ENCODE data around the gene TMEM80. TPM values are rescaled to one million over a fixed set of nuclear protein-coding genes. Genes with fewer than 3 reads are reported as not detected.

Gene TMEM80
- total and polyA plus RNA-seq, 9 of the 15 experiments (the other 6 are each of a cell fraction or from before 2014, with no cell fraction given), result 5.1 to 30.1 (median 12.4) TPM

- no peak for TF ChIP-seq ZNF586 (CRISPR knock-in tag; conservative IDR thresholded peaks at IDR 0.05)
- TF ChIP-seq MYNN (IDR thresholded peaks at IDR 0.05), result peak; percentile 39; the same call in 1 of the 2 replicates
- TF ChIP-seq MYNN (CRISPR knock-in tag; IDR thresholded peaks at IDR 0.05), result no peak
- TF ChIP-seq MEF2D (tag; conservative IDR thresholded peaks at IDR 0.05; ENCODE audit: low read depth), result no peak
- no peak for TF ChIP-seq NONO (IDR thresholded peaks at IDR 0.05; ENCODE audit: low read depth in 2 of 2, low read length in 1 of 2)
- no peak for TF ChIP-seq BRD4 (IDR thresholded peaks at IDR 0.05)
- TF ChIP-seq EHMT2 (IDR thresholded peaks at IDR 0.05), result no peak
- no peak for TF ChIP-seq ZNF311 (CRISPR knock-in tag; IDR thresholded peaks at IDR 0.05)
- no peak for TF ChIP-seq ZNF511 (CRISPR knock-in tag; IDR thresholded peaks at IDR 0.05)
- no peak for TF ChIP-seq CBFA2T3 (IDR thresholded peaks at IDR 0.05)
- 0 out of 2 replicates have a peak, but pooled peaks have one; percentile 31 for TF ChIP-seq ATF3 (IDR thresholded peaks at IDR 0.05)
- no peak for TF ChIP-seq ATF3 (CRISPR knock-in tag; conservative IDR thresholded peaks at IDR 0.05)
- no peak for TF ChIP-seq ZNF668 (CRISPR knock-in tag; IDR thresholded peaks at IDR 0.05)
- TF ChIP-seq MGA (IDR thresholded peaks at IDR 0.05), result no peak
- no peak for TF ChIP-seq SNAPC5 (CRISPR knock-in tag; IDR thresholded peaks at IDR 0.05)
- no peak for TF ChIP-seq HCFC1 (IDR thresholded peaks at IDR 0.05; ENCODE audit: low read depth, low read length)
- TF ChIP-seq THAP7 (CRISPR knock-in tag; IDR thresholded peaks at IDR 0.05), result no peak
Observed at GRCh38 chr11:697811-698311, 2.2 kb downstream of the TMEM80 start (continued).
